ENCODE data around the gene HNF1B.

Gene HNF1B

GRCh38 chr17:37761961-37762360 is 17.1 kb upstream of the HNF1B start:
- no peak for DNase-seq (ENCODE audit: low spot score)

GRCh38 chr17:37761059-37761458 is 16.2 kb upstream of the HNF1B start:
- DNase-seq (ENCODE audit: low spot score): no peak

DNA sequence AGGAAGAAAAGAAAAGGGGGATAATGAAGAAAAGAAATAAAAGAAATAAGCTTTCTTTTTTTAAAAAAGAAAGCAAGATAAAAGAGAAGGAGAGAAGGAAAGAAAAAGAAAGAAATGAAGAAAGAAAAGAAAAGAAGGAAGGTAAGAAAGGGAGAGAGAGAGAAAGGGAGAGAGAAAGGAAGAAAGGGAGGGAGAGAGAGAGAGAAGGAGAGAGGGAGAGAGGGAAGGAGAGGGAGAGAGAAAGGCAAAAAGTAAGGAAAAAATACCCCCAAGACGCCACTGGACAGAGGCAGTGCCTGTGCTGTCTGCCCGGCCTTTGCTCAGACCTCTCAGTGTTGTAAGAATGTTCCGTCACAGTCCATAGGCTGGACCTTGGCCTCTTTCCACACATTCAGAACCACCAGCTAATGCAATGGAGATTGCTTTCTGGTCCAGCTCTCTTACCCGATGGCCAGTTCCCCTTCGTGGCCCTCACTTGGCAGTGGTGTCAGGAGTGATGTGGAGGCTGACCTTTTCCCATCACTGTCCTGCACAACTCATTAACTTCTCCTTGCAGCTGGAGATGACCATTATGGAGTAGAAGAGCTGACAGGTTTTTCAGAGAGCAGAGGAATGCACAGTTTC is 14.3 kb upstream of the HNF1B start:
- DNase-seq (ENCODE audit: low spot score): no peak

DNA sequence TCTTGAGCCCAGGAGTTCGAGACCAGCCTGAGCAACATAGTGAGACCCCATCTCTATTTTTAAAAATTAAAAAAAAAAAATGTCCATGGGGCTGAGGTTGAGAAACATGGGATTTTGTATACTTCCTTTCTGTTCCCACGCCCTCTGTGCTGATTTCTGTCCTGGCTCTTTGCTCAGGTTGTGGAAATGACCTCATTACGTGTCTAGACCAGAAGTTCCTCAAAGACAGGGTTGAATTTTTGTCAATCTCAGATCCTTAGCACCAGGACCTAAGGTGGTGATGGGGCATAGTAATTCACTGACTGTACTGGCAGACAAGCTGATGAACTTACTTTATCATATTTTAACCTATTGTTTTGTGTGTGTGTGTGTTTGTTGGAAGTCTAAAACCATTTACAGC is 11.2 kb upstream of the HNF1B start:
- no peak for DNase-seq (ENCODE audit: low spot score)

- no peak for DNase-seq (ENCODE audit: low spot score)
Measured at GRCh38 chr17:37755455-37755854, 10.6 kb upstream of the HNF1B start.

DNA sequence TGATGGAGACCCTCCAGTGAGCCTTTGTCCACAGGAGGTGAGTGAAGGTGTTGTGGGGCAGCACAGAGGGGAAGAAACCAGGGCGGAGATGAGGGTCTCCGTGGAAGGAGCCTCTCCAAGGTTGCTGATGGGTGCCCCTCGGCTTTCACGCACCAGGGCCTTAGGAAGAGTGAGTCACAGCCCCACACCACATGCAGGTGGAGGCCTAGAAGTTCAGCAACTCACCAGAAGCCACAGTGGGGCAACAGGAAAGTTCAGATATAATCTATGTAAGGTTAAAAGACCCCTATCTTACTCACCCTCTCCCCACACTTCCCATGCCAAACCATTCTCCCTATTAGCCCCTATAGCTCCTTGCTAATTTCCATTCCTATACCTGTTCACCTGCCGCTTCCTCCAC is 9.5 kb upstream of the HNF1B start:
- DNase-seq (ENCODE audit: low spot score): no peak

- no peak for DNase-seq (ENCODE audit: low spot score)
Measured at GRCh38 chr17:37752482-37752881, 7.6 kb upstream of the HNF1B start.

DNA sequence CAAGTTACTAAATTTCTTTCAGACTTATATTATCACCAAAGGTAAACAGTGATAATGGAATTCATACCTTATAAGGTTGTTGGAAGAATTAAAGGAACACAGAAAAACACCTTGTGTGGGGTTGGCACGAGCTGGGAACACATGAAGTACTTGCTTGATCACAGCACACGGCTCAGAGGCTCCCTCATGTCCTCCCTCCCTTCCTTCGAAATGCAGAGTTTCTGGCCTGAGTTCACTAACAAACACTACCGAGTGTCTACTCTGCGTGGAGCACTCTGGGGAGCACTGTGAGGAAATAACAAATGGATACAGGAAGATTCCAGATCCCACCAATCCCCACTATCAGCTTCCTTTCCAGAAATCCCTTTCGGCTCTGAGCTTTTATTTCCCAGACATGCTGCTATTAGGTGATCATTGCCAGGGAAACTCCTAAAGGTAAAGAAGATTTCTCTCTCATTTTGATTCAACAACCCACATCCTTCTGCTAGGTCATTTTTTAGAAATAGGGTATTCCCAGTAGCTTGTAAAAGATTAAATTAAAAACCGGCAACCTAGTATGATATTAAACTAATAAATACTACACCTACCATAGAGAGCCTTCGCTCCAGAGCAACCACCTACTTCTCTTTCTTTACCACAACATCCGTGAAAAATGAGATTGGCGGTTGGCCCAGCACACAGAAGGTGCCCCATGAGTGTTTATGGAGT is 6.1 kb upstream of the HNF1B start:
- DNase-seq (ENCODE audit: low spot score): no peak

DNA sequence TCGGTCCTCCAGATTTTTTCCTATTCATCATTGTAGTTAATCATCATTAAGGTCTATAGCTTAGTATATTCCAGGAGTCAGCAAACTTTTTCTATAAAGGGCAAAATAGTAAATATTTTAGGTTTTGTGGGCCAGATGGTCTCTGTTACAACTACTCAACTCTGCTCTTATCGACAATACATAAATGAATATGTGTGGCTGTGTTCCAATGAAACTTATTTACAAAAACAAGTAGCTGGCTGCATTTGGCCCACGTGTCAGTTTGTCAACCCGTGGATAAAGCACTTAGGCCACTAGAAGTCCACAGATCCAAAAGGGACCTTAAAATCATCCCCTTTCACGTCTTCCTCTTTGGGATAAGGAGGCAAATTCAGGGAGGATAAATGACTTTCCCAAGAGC is 5.4 kb upstream of the HNF1B start:
- no peak for DNase-seq (ENCODE audit: low spot score)

GRCh38 chr17:37747222-37747621 is 2.4 kb upstream of the HNF1B start:
- DNase-seq (ENCODE audit: low spot score): no peak

- no peak for DNase-seq (ENCODE audit: low spot score)
Measured at GRCh38 chr17:37746617-37747016, 1.8 kb upstream of the HNF1B start.

DNA sequence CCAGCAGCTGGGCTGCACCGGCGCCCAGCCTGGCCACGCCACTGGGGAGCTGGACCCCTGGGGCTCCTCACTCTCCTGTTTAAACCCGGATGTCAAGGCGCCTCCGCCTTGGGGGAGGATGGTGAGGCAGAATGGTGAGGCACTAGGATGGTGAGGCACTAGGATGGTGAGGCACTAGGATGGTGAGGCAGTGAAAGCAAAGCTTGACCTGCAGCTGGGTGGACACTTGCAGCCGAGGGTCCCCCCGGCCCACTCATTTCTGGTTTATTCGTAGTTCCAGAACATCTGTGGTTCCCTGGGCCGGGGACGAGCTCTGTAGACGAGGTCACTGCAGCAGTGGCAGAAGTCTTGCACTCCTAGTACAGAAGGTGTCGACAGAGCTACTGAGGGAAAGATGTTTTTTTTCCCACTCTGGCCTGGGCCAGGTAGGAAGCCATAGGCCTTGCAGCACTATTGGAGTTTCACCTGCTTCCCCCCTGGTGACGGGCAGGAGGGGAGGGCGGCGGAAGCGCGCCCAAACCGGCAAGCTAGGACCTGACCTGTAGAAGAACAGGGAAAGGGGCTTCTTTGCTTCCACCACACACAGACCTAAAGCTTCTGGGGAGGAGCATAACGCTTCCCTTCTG is 1.1 kb upstream of the HNF1B start:
- DNase-seq (ENCODE audit: low spot score): no peak

DNA sequence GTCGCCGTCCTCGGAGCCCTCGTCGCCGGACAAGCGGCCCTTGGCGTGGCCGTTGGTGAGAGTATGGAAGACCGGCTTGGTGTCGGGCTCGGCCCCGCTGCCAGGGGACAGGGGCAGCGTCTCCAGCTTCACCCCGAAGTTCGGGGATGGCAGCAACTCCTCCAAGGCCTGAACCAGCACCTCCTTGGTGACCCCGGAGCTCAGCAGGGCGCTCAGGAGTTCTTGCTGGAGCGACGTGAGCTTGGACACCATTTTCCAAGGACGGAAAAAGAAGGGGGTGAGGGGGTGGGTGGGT is 279 bp downstream of the HNF1B start:
- no peak for DNase-seq (ENCODE audit: low spot score)

DNA sequence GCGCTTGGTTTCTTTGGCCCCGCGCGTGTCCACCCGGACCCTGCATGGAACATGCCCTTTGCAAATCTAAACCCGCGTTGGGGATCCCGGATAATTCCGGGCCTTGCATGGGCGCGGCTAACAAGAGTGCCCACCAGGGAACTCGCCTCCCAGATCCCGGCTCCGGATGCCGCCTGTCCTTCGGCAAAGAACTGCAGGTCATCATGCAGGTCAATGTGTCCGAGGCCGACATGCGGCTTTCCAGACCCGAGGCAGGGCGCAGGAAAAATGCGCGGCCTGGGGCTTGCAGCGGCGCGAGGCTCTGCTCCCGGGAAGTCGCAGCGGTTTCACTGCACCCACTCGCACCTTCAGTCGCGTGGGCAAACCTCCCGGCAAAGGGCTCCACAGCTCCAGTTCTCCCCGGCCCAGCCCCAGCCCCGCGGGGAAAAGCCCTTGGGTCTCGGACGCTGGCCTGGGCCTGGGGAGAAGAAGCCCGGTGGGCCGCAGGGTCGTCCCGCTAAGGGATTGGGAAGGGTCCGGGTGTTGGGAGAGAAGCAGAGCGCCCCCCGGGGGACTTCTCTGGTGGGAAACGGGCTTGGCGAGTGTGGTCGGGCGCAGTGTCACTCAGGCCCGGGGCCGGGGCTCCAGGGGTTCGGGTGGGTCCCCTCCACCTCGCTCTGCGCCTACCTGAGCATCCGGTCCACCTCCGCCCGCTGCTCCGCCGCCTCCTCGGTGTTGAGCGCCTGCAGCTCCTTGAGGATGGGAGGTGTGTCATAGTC is 805 bp downstream of the HNF1B start:
- DNase-seq (ENCODE audit: low spot score): no peak

DNA sequence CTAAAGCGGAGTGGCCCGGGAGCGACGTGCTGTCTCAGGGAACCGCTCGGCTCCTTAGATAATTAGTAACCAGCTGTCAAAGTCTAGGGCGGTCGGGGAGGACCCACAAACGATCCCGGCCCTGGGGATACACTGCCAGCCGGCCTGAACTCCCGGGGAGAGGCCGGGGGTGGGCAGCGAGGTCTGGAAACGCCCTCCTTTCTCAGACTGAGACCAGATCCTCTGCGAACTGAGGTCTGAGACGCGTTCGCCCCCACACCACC is 1.3 kb downstream of the HNF1B start:
- no peak for DNase-seq (ENCODE audit: low spot score)

DNA sequence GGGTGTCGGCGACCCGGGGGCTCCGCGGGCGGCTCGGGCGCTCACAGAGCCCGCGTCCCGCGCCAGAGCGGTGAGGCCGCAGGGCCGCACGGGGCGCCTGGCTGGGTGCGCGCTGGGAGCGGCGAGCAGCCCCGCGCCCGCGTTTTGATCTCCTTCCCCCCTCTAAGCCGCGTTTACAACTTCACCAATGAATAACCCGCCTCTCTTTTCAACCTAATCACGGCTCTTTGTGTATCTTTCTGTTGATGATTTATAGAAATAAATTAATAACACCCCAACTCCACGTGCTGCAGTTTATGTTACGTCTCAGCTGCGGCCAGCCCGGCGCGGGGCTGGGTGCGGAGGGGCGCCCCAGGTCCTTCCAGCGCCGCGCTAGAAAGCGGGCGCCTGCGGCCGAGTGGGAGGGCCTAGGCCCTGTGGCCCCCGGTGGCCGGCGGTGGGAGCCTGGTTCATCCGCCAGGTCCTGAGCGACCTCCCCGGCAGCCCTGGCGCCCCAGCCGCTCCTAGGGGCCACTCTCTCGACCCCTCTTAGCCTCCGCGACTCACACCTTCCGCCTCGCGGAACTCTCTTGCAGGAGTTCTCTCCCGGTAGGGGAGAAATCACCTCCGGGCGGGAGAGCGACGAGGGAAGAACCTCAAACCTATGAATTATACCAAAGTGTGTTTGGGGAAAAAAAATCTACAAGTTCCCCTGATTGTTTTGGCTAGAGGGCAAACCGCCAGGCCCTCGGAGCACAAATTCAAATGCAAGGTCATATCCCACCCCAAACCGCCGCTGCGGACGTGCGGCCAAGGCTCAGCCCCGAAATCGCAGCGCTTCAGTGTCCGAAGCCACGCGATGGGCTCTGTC is 1.9 kb downstream of the HNF1B start:
- no peak for DNase-seq (ENCODE audit: low spot score)

GRCh38 chr17:37742116-37742761 is 2.6 kb downstream of the HNF1B start:
- no peak for DNase-seq (ENCODE audit: low spot score)

DNA sequence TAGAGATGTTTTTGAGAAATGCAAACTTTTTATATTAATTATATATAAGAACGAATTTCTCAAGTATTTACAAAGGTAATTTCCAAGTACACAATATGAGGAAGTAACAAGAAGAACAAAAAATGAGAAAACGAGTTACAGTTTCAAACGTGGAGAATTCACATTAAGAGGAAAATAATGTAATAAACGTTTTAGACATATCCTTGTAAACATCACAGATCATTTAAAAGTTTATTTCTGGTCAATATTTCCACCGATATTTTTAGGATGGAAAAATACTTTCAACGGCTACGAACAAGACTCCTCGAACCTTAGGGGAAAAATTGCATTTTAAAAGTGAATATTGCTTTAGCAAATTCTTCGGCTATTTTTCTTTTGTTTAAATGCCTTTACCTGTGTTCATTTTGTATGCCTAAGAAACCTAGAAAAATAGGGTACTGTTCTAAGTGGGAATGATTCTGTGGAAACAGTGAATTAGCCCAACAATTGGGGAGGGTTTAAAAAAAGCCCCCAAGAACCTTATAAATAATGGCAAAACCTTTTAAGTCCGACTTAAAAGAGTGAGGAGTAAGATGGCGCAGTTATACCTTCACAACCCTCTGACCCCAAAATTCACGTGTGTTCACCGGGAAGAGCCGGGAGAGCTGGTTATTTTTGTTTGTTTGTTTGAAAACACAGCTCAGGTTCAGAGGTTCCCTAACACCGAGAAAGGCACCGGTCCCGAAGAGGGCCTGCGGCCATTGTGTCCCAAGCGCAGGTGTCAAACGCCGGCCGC is 3.3 kb downstream of the HNF1B start:
- DNase-seq (ENCODE audit: low spot score): no peak

DNA sequence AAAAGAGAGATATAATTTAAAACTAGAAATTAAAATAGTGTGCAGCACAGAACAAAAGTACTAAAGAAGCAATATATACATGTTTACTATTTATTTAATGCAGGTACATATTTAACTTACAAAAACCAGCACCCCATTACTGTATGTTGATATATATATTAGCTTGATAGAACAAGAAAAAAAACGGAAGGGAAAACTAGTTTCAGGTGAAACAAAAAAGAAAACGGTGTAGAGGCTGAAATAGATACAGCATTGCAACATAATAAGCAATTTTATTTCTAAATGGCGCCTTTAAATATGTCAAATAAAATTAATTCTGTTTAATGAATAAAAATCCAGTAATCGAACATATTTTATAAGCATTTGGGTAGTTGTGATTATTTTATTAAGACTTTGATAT is 3.9 kb downstream of the HNF1B start:
- no peak for DNase-seq (ENCODE audit: low spot score)

GRCh38 chr17:37737971-37738370 is 6.9 kb downstream of the HNF1B start:
- no peak for DNase-seq (ENCODE audit: low spot score)

DNA sequence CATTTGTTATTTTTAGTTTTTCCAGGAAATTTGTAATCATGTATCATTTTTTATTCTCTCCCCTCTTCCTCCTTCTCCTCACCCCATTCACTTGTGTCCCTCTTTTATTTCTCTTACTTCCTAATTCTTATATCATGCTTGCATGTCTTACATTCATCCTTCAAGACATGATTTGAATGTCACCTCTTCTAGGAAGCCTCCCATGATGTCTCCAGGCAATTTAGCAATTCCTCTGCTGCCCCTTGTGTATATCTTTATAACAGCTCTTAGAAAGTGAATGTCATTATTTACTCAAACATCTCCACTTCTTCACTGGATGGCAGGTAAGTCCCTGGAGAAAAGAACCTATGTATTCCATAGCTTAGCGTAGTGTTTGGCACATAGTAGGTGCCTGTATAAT is 7.8 kb downstream of the HNF1B start:
- peak; percentile 38 for DNase-seq (ENCODE audit: low spot score)
